SK-N-SH (cell line): ENCODE results near the gene KCNMB1.

Source experiments
- CTCF ChIP-seq: fragments of 200-600 bp; sonication (generic); IDR thresholded peaks from 2 replicates; pipeline ENCODE4 v1.6.1; 2017; ENCODE audit warnings: antibody characterized with exemption, mild to moderate bottlenecking, moderate library complexity
- EP300 ChIP-seq, 2 experiments: IDR thresholded peaks; 2 replicates each; pipeline versions ENCODE4 v1.4.0 to v1.6.1; 2012; ENCODE audit warnings: borderline replicate concordance in 1 of 2, low read depth in 1 of 2, low read length in 1 of 2
- FOXM1 ChIP-seq: IDR thresholded peaks from 2 replicates; pipeline ENCODE4 v1.4.0; 2012; ENCODE audit warnings: low read depth, mild to moderate bottlenecking
- GABPA ChIP-seq: IDR thresholded peaks from 2 replicates; pipeline ENCODE4 v1.4.0; 2012; ENCODE audit warnings: low read depth, mild to moderate bottlenecking
- IRF3 ChIP-seq: fragments of 150-350 bp; IDR thresholded peaks from 2 replicates; pipeline ENCODE4 v1.6.1; 2016; ENCODE audit warnings: mild to moderate bottlenecking, low read depth, low read length
- MEF2A ChIP-seq: IDR thresholded peaks from 2 replicates; pipeline ENCODE4 v1.4.0; 2012; ENCODE audit warnings: low read depth, borderline replicate concordance
- POLR2AphosphoS5 ChIP-seq: IDR thresholded peaks from 2 replicates; pipeline ENCODE4 v1.6.1; 2012; ENCODE audit warnings: low read depth, low read length
- RAD21 ChIP-seq: IDR thresholded peaks from 2 replicates; pipeline ENCODE4 v1.6.1; 2012; ENCODE audit warnings: mild to moderate bottlenecking, low read length
- REST ChIP-seq: IDR thresholded peaks from 2 replicates; pipeline ENCODE4 v1.6.1; 2012; ENCODE audit warnings: mild to moderate bottlenecking, low read depth, low read length, moderate library complexity
- RFX5 ChIP-seq: IDR thresholded peaks from 2 replicates; pipeline ENCODE4 v1.6.1; 2012; ENCODE audit warnings: mild to moderate bottlenecking, improper control_type of control experiment, low read length
- SIN3A ChIP-seq: IDR thresholded peaks from 2 replicates; pipeline ENCODE4 v1.6.1; 2012; ENCODE audit warnings: low read depth, mild to moderate bottlenecking, low read length, moderate library complexity, borderline replicate concordance
- TEAD4 ChIP-seq: IDR thresholded peaks from 2 replicates; pipeline ENCODE4 v1.4.0; 2012; ENCODE audit warnings: mild to moderate bottlenecking, borderline replicate concordance; ENCODE audit not compliant: insufficient read depth
- YY1 ChIP-seq: IDR thresholded peaks from 2 replicates; pipeline ENCODE4 v1.4.0; 2012; ENCODE audit warnings: low read depth, mild to moderate bottlenecking
- TF ChIP-seq, protein P1 (sequence below): fragments of 150-350 bp; IDR thresholded peaks from 2 replicates; pipeline ENCODE4 v1.6.1; 2017; ENCODE audit warnings: antibody characterized with exemption, low read length, low read depth, borderline replicate concordance

DNA sequence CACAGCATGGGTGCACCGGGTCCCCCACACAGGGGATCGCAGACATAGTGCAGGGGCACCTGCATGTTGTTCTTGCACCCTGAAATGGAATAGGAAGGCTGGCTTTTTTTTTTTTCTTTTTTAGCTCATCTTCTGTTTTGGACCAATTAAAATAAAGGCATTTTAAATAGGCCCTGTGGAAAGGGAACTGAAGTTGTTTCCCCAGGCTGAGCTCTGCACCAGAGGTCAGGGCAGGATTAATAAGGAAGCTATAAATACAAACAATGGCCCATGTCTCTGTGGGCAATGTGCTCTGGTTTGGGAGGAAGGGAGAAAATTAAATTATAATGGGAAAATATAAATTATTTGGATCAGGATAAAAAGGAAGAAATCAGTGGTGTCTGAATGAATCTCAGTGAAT is 21.2 kb upstream of the KCNMB1 start:
- TF ChIP-seq POLR2AphosphoS5: no peak
- TF ChIP-seq CTCF: no peak
- TF ChIP-seq IRF3: no peak
- no peak for TF ChIP-seq FOXM1
- no peak for TF ChIP-seq EP300 (IDR thresholded peaks at IDR 0.05; ENCODE audit: borderline replicate concordance in 1 of 2, low read depth in 1 of 2, low read length in 1 of 2)
- TF ChIP-seq REST: no peak
- TF ChIP-seq RAD21: no peak
- no peak for TF ChIP-seq MEF2A
- TF ChIP-seq, protein P1, sequence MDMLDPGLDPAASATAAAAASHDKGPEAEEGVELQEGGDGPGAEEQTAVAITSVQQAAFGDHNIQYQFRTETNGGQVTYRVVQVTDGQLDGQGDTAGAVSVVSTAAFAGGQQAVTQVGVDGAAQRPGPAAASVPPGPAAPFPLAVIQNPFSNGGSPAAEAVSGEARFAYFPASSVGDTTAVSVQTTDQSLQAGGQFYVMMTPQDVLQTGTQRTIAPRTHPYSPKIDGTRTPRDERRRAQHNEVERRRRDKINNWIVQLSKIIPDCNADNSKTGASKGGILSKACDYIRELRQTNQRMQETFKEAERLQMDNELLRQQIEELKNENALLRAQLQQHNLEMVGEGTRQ: no peak
- TF ChIP-seq YY1: no peak
- no peak for TF ChIP-seq TEAD4
- TF ChIP-seq SIN3A: no peak
- no peak for TF ChIP-seq GABPA
- TF ChIP-seq RFX5: no peak
